ENCODE results near the gene PCMT1.
A peak's percentile ranks its signal among the peaks of the same experiment; 100 is the strongest.
"Not testable (repeated sequence)": the region's sequence is repeated elsewhere in the genome, so short reads cannot be mapped to it uniquely, and the experiment has no call there.

PCMT1 gene

DNA sequence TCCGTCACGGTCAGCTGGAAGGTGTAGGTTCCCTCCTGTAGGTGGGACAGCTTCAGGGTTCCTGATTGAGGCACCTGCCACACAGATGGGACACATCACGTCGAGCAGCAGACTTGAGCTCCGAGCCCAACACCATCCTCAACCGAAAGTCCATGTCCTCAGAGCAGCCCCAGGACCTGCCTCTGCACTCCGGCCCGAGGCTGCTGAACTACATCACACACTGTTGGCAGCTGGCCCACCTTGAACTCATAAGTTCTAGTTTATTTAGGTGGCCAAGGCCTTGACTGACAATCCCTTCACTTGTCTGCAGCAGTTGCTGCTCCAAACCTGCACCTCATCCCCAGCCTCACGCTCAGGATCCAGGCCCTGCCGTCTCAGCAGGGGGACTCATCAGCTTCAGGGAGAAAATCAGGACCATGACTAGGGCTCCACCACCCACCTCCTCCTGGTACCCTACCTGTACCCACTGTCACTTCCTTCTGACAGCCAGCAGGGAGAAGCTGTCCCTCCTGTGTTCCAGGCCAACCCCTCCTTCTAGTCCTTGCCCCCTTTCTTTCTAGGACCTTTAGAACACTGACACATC lies 93.6 kb downstream of the PCMT1 start:
- TF ChIP-seq, protein P1, sequence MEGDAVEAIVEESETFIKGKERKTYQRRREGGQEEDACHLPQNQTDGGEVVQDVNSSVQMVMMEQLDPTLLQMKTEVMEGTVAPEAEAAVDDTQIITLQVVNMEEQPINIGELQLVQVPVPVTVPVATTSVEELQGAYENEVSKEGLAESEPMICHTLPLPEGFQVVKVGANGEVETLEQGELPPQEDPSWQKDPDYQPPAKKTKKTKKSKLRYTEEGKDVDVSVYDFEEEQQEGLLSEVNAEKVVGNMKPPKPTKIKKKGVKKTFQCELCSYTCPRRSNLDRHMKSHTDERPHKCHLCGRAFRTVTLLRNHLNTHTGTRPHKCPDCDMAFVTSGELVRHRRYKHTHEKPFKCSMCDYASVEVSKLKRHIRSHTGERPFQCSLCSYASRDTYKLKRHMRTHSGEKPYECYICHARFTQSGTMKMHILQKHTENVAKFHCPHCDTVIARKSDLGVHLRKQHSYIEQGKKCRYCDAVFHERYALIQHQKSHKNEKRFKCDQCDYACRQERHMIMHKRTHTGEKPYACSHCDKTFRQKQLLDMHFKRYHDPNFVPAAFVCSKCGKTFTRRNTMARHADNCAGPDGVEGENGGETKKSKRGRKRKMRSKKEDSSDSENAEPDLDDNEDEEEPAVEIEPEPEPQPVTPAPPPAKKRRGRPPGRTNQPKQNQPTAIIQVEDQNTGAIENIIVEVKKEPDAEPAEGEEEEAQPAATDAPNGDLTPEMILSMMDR (IDR thresholded peaks at IDR 0.05; ENCODE audit: low read depth, low read length, missing control alignments) = no peak
- H3K4me3 ChIP-seq (ENCODE audit: low read depth, low read length) = no peak overlapping the region
- in situ Hi-C loops (cut with HindIII; ENCODE audit: low sequenced_read_pairs) = no loop called here
- no peak for DNase-seq (ENCODE audit: low read depth)

DNA sequence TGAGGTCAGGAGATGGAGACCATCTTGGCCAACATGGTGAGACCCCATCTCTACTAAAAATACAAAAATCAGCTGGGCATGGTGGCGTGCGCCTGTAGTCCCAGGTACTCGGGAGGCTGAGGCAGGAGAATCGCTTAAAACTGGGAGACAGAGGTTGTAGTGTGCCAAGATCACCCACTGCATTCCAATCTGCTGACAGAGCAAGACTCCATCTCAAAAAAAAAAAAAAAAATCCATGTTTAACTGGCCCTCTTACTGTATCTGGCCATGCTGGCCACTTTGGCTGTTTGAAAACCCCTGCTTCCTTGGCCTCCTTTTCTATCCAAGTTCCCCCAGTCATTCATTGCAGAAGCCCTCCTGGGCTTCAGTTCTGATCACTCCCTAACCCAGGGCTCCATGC lies 94.5 kb downstream of the PCMT1 start:
- DNase-seq (ENCODE audit: low read depth); in situ Hi-C loops (cut with HindIII; ENCODE audit: low sequenced_read_pairs); H3K4me3 ChIP-seq (ENCODE audit: low read depth, low read length): not testable (repeated sequence)

GRCh38 chr6:149844480-149844879 lies 94.9 kb downstream of the PCMT1 start:
- TF ChIP-seq, protein P1 (IDR thresholded peaks at IDR 0.05; ENCODE audit: low read depth, low read length, missing control alignments) = no peak
- DNase-seq (ENCODE audit: low read depth) = no peak
- in situ Hi-C loops (cut with HindIII; ENCODE audit: low sequenced_read_pairs) = no loop called here
- H3K4me3 ChIP-seq (ENCODE audit: low read depth, low read length) = no peak overlapping the region

DNA sequence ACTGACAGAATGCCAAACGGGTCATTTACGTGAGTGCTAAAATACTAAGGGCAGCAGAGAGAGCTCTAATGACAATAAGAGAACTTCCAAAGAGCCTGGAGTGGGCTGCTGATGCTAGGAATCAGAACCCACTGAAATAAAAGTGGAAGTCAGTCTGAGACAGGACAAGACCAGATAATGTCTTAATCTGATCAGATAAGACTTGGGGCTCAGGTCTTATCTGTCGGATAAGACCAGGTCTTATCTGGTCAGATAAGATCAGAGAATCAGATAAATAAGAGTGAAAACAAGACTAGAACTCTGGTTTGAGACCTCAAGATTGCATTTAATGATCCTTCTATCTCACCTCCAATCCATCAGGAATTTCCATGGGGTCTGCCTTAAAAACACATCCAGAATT lies 96.0 kb downstream of the PCMT1 start:
- DNase-seq (ENCODE audit: low read depth) = no peak
- no peak overlapping the region for H3K4me3 ChIP-seq (ENCODE audit: low read depth, low read length)
- TF ChIP-seq, protein P1 (IDR thresholded peaks at IDR 0.05; ENCODE audit: low read depth, low read length, missing control alignments) = no peak
- in situ Hi-C loops (cut with HindIII; ENCODE audit: low sequenced_read_pairs) = no loop called here

DNA sequence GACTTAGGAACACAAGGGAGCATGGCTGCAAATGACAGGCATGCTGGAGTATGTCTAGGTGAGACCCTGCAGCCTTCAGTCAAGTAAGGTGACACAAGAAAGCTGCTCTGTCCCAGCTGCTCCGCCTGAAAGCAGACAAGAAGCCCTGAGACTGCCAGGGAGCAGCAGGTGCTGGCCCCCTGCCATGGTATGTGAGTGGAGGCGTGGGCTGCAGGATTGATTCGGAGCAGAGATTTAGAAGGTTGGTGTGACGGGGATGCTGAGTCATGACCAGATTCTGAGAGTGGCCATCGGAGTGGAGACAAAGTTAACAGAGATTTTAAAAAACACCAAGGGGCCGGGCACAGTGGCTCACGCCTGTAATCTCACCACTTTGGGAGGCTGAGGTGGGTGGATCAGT lies 96.8 kb downstream of the PCMT1 start:
- no peak overlapping the region for H3K4me3 ChIP-seq (ENCODE audit: low read depth, low read length)
- DNase-seq (ENCODE audit: low read depth) = peak; percentile 88
- in situ Hi-C loops (cut with HindIII; ENCODE audit: low sequenced_read_pairs) = no loop called here
- TF ChIP-seq, protein P1 (IDR thresholded peaks at IDR 0.05; ENCODE audit: low read depth, low read length, missing control alignments) = no peak

DNA sequence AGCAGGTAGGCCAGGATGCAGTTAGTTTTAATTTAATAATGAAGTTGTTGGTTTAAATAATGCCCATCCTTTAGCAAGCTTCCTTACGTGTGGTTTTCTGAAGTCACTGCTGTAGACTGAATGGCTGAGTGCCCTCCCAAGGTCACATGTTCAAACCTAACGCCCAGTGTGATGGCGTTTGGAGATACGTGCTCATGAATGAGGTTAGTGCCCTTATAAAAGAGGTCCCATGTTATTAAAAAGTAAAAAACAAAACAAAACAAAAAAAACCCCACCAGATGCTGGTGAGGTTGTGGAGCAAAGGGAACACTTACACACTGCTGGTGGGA lies 98.4 kb downstream of the PCMT1 start:
- no peak overlapping the region for H3K4me3 ChIP-seq (ENCODE audit: low read depth, low read length)
- DNase-seq (ENCODE audit: low read depth) = no peak
- TF ChIP-seq, protein P1 (IDR thresholded peaks at IDR 0.05; ENCODE audit: low read depth, low read length, missing control alignments) = no peak
- in situ Hi-C loops (cut with HindIII; ENCODE audit: low sequenced_read_pairs) = no loop called here

- in situ Hi-C loops (cut with HindIII; ENCODE audit: low sequenced_read_pairs); DNase-seq (ENCODE audit: low read depth); H3K4me3 ChIP-seq (ENCODE audit: low read depth, low read length): not testable (repeated sequence)
Measured at GRCh38 chr6:149848343-149848742, 98.8 kb downstream of the PCMT1 start.

Data from astrocyte of the cerebellum (primary cell).